ENCODE data around the gene POLD3. TPM values are rescaled to one million over a fixed set of nuclear protein-coding genes. Genes with fewer than 3 reads are reported as not detected.

POLD3 gene
- total and polyA plus RNA-seq, 2 of the 8 experiments (the other 6 are each of a cell fraction or from before 2014, with no cell fraction given) = 18.1 to 29.3 TPM

- Histone ChIP-seq H3K9ac (replicated peaks in 1 of 4; ENCODE audit: extremely low read depth in 1 of 4, low read depth in 3 of 4, low read length in 3 of 4) (no peak overlapping the region), H3K23me2 (ENCODE audit: low read depth, low read length) (no peaks in the 10 kb centered on the region), H3K79me1 (ENCODE audit: low read depth, low read length) (no peaks in the 10 kb centered on the region), H2AK5ac (ENCODE audit: low read depth, low read length) (no peak overlapping the region), H3K4me2 (ENCODE audit: insufficient read depth in 1 of 2, low read depth in 2 of 2, low read length in 2 of 2) (no peak overlapping the region), H4K20me1 (replicated peaks in 1 of 2; ENCODE audit: control insufficient read depth in 1 of 2, insufficient read depth in 2 of 2, low read length in 2 of 2) (no peaks in the 10 kb centered on the region), H4K5ac (ENCODE audit: insufficient read length, low read depth, low read length) (no peak overlapping the region), H3K79me2 (ENCODE audit: control insufficient read depth in 1 of 2, insufficient read depth in 2 of 2, low read length in 2 of 2) (no peaks in the 10 kb centered on the region), H3K56ac (replicated peaks; ENCODE audit: insufficient read length, low read depth, low read length) (no peak overlapping the region), H3K9me3 (ENCODE audit: insufficient read depth in 2 of 2, low read depth in 1 of 2, low read length in 1 of 2) (0 out of 4 replicates have a peak, but pooled peaks cover 0 to 2% of the 10 kb centered on the region in 2 experiments), H3K27me3 (replicated peaks in 1 of 4; ENCODE audit: control insufficient read depth in 3 of 4, extremely low read depth in 1 of 4, insufficient read depth in 3 of 4, low read length in 3 of 4) (peaks cover 0 to 12% (median 7%) of the 10 kb centered on the region in 4 experiments; a peak in 5 of 7 replicates), H3K4ac (replicated peaks; ENCODE audit: insufficient read length, low read depth, low read length) (no peak overlapping the region), H3K14ac (ENCODE audit: insufficient read length) (no peak overlapping the region), H2AFZ (ENCODE audit: low read length) (no peak overlapping the region), H3K4me1 (replicated peaks in 1 of 4; ENCODE audit: control insufficient read depth in 3 of 4, insufficient read depth in 4 of 4, low read length in 3 of 4) (peaks cover 0 to 5% (median 3%) of the 10 kb centered on the region in 4 experiments; a peak in 5 of 7 replicates), H3K27ac (ENCODE audit: low read depth, low read length) (no peak overlapping the region), H3K4me3 (ENCODE audit: extremely low read depth in 1 of 4, insufficient read depth in 2 of 4, low read depth in 3 of 4, low read length in 4 of 4) (no peak overlapping the region), H2BK15ac (ENCODE audit: low read length) (no peak overlapping the region), H2BK20ac (ENCODE audit: low read length) (no peak overlapping the region), H3K18ac (ENCODE audit: extremely low read depth, low read length) (no peak overlapping the region), H3K23ac (ENCODE audit: insufficient read length) (no peak overlapping the region), H4K91ac (replicated peaks; ENCODE audit: insufficient read length, low read length) (no peak overlapping the region), H2BK5ac (ENCODE audit: low read depth, low read length) (no peak overlapping the region), H3K36me3 (ENCODE audit: control insufficient read depth in 2 of 4, insufficient read depth in 4 of 4, low read length in 3 of 4) (no peaks in the 10 kb centered on the region), H2BK120ac (replicated peaks; ENCODE audit: low read depth, low read length) (no peak overlapping the region), H2BK12ac (ENCODE audit: low read depth, low read length) (no peak overlapping the region), H4K8ac (ENCODE audit: extremely low read depth, insufficient read depth, low read length) (no peak overlapping the region)
- no peak for TF ChIP-seq POU5F1 (IDR thresholded peaks at IDR 0.05; ENCODE audit: low read depth, low read length)
- no peak for TF ChIP-seq CTBP2 (IDR thresholded peaks at IDR 0.05; ENCODE audit: borderline replicate concordance, insufficient read depth, insufficient read length, low read length)
- TF ChIP-seq KDM4A (IDR thresholded peaks at IDR 0.05; ENCODE audit: low read depth, low read length, severe bottlenecking) = no peak
- no peak for TF ChIP-seq CEBPB (IDR thresholded peaks at IDR 0.05; ENCODE audit: low read depth, low read length)
- no peak for TF ChIP-seq BRCA1 (IDR thresholded peaks at IDR 0.05; ENCODE audit: low read depth, low read length)
- TF ChIP-seq NRF1 (IDR thresholded peaks at IDR 0.05; ENCODE audit: low read depth, low read length) = no peak
- TF ChIP-seq CBX5 (IDR thresholded peaks at IDR 0.05; ENCODE audit: low read depth, low read length) = no peak
- TF ChIP-seq CHD2 (IDR thresholded peaks at IDR 0.05; ENCODE audit: low read length) = no peak
- TF ChIP-seq TCF12 (IDR thresholded peaks at IDR 0.05; ENCODE audit: low read depth, low read length) = no peak
- no peak for TF ChIP-seq GABPA (IDR thresholded peaks at IDR 0.05; ENCODE audit: borderline replicate concordance, insufficient read depth, low read length)
- TF ChIP-seq SIX5 (IDR thresholded peaks at IDR 0.05; ENCODE audit: low read depth, low read length) = no peak
- no peak for TF ChIP-seq JUN (IDR thresholded peaks at IDR 0.05; ENCODE audit: low read depth, low read length)
- TF ChIP-seq BACH1 (IDR thresholded peaks at IDR 0.05; ENCODE audit: low read length) = no peak
- DNase-seq (ENCODE audit: low read depth in 1 of 2, low spot score in 2 of 2) (peak in 1 of 2 experiments; percentile 33), FAIRE-seq (no peak)
- POLR2A ChIA-PET (ENCODE audit: partially characterized antibody) = no interaction called here
- WGBS, 2 experiments (ENCODE audit: extremely low coverage in 1 of 2, insufficient coverage in 1 of 2, insufficient read length in 1 of 2, insufficient replicate concordance in 2 of 2, low coverage in 1 of 2, low lambda C conversion rate in 2 of 2, missing lambda C conversion rate in 1 of 2) = 88% methylated on average over 13 of the region's 13 CpGs; no CpG with 5 or more reads in 1 of the 2 experiments
- CTCF ChIA-PET (ENCODE audit: partially characterized antibody) = interaction anchor here (0.7 to 1.9 kb wide), 3 partner anchors 8 to 22 kb away, joined by 5 to 11 read pairs (median 5); no protein-coding TSS in a partner anchor
Measured at GRCh38 chr11:74678591-74679512, 86.5 kb downstream of the POLD3 start.
